Endometrial microvascular endothelial cells (primary cell): ENCODE results near the gene SPON1. TPM values are rescaled to one million over a fixed set of nuclear protein-coding genes. Genes with fewer than 3 reads are reported as not detected.

Experiments used
- in situ Hi-C: cut with HindIII; loops from 2 replicates; pipeline ENCODE4 v1.10.0; 2017; ENCODE audit warnings: low sequenced_read_pairs, low pct_unique_long_range_greater_than_20kb; ENCODE audit errors: inconsistent ontology term
- total RNA-seq: library from RNA; depleted of rRNA; stranded (reverse); fragments of >200 nt; gene quantifications from one replicate; pipeline ENCODE4 v1.2.3, GENCODE V29; 2015; ENCODE audit errors: inconsistent ontology term

The SPON1 gene
- total RNA-seq, 1 donor from 2014 or later: not detected

DNA sequence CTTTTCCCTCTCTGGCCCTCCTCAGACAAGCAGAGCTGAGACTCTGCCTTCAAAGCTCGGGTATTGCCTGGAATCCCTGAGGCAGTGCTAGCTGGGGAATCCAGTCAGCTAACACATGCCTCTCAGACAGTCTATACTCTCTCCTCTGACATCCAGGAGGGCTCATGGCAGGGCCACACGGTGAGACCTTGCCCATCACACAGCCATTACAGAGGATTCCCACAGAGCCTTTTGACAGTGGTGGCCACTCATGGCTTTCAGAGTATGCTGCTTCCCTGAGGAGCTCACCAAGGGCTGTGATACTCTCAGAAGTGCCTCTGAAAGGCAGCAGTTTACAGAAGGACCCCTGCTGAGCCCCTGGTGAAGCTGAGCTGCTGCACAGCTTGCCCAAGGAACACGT is 231.1 kb downstream of the SPON1 start:
- in situ Hi-C loops: no loop called here

DNA sequence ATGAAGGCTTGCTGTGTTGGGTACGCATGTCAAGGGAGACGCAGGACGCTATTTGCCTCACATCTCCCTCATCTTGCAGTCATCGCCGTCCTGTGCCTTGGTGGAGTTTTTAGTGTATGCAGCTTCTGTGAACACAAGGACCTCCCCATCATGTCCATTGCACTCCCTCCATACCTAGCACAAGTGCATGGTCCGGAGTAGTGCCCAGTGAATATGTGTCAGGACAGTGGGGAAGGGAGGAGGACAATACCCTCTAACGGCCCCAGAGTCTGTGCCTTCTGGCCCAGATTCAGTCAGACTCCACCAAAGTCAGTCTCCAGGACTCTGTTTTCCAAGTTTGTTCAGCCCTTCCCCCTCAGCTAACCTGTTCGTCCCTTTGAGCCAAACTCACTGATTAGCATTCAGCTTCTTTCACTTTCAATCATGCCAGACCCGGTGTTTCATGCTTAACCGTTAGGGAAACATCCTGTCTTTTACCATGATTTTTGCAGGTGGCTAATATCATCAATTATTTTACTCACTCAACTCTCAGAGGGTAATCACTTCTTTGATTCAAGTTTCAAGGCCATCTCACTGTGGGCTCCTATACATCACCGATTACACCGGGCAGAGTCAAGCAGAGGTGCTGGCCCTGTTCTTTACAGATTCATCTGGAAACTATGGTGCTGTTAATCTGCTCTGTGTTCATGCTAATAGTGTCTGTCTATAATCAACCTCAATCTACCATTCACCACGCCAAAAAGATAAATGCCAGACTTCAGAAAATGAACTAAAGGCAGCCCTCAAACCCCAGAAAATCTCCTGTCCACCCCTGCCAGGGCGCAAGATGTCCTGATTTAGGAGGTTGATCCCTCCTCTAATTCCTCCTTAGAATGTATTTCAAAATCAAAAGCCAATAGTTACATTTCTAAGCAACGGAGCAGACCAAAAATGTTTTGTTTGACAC is 240.0 kb downstream of the SPON1 start:
- in situ Hi-C loops: no loop called here

DNA sequence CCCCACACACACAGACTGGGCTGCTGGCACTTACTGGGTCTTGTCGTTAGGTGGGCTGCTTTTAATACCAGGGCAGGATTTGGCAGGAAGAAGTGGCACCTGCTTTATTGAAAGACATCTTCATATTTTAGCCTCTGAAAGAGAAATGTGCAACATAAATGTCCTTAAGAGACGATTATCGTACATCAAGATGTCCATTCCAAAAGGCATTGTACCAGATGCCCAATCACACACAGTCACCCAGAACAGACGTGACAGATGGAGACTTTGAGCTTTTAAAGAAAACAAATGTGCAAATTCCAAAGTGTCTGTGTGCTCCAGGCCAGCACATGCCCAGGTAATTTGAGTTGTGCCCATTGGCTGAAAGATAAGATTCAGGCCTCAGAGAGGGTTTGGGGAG is 240.8 kb downstream of the SPON1 start:
- in situ Hi-C loops: no loop called here

DNA sequence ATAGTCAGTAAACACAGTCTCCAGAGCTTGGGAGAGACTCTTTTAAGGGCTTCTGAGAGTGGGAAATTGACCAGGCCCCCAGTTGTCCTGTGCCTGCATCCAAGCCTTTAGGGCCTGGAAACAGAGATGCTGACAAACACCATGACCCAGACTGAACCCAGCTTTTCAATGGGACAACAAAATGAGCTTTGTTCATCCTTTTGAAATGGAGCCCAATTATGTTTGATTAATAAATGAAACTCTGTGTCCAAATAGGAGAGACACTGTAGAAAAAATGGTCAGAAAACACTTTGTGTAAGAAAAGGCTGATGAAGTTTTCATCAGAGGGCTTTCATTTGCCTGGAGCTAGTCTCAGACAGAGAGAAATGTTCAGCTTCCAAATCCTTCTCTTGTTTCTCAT is 250.5 kb downstream of the SPON1 start:
- in situ Hi-C loops: no loop called here

DNA sequence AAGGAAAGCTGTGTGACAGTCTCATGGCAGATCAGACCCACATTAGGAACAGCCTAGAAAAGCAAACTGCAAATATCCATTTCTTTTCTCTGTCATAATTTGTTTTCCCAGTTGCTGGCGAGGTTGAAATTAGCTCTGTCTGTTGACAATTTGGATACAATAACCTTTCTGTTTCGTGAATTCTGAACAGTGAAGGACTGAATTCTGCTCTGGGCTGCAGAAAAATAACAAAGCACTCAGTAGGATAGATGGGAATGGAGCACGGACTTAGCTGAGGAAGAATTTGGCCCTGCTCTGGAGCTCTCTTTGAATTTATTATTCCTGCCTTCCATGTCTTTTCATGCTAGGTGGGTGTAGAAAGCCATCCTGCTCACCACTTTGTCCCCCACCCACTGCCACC is 256.2 kb downstream of the SPON1 start:
- in situ Hi-C loops: no loop called here

DNA sequence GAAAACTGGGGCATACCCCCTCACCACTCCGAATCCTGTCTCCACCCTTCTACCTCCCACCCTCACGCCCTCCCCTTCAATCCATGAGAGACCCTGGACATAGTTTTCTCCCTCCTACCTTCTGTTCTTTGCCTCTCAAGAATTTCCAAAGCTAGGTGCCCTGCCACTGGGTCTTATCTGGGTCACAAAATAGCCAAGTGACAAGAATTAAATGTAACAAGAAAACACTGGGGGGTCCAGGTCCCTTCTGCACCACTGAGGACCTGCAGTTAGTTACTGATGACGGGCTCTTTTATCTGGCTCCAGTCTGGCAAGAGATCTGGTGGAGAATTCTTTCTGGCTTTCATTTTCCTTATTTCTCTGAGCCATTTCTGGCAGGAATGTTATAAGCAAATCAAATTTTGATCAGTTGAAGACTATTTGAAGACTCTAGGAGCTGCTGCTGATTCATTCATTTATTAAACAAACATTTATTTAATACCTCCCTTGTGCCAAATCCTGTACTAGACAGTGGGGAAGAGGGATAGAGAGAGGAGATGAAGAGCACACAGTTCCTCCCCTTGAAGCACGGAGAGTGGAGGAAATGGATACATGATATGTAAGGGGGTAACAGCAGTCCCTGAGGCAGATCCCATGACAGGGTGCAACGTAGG is 261.2 kb downstream of the SPON1 start:
- in situ Hi-C loops: no loop called here

DNA sequence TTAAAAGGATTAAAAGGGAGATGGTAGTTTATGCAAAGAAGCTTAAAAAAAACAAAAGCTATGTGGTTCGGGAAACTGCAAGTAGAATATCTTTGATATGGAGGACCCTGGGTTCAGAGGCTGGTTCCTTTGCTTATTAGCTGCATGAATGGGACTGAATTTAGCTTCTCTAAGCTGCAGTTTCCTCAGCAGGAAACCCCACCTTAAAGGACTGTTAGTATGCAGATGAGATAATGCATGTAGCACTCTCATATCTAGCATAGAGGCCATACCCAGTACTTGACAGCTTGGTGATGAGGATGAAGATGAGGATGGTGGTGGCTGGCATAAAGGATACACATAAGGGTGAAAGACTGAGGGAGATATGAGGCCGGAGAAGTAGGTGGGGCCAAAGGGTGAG is 261.9 kb downstream of the SPON1 start:
- in situ Hi-C loops: no loop called here

DNA sequence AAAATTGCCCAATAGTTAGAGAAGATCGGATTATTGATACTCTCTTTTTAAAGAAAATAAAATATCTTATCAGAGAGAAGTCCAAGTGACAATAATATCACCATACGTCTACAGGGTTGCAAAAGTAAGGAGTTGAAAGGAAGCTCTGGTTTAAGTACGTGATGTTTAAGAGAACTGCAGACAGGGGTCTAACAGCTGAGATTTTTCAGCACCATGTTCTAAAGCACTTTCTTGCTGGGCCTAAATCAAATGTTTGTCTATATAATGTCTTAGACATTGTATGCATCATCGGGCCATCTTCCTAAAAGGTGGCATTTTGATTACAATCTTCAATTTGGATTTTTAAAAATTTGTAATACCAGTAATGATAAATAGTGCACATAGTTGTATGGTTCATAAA is 263.1 kb downstream of the SPON1 start:
- in situ Hi-C loops: loop anchor here (25.0 kb wide), 1 partner anchor 263 kb away; the partner anchor contains the start of gene SPON1

DNA sequence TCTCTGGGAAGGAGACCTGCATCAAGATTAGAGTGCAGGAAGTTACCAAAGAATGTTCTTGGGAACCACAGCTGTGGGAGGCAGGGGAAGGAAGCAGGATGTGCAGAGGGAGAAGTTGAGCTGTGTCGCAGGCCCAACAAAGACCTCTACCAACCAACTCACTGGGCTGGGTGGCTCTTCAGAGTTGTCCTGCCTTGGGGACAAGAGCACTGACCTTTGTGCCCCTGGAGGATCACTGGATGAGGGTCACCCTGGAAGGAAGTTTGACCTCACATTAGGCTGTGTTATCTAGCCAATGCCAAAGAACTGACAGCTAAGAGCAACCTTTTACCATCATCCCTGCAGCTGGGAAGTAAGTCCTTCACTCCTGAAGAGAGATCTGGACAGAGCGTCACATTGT is 265.8 kb downstream of the SPON1 start:
- in situ Hi-C loops: loop anchor here (25.0 kb wide), 1 partner anchor 266 kb away; the partner anchor contains the start of gene SPON1

DNA sequence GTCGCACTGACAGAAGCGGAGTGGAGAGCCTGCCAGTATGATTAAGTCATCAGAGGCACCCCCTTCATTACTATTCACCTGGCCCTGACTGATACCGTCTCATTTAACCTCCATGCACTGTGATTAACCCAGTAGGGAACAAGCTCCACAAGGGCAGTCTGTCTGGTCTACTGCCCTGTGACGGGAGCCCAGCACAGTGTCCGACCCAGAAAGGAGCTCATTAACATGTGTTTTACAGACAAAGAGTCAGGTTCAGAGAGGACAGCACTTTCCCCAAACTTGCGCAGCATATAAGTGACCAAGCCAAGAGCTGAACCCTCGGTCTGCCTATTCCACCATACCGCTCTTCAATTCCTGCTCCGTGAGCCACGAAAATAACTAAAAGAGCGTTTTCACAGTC is 266.9 kb downstream of the SPON1 start:
- in situ Hi-C loops: loop anchor here (25.0 kb wide), 1 partner anchor 267 kb away; the partner anchor contains the start of gene SPON1

DNA sequence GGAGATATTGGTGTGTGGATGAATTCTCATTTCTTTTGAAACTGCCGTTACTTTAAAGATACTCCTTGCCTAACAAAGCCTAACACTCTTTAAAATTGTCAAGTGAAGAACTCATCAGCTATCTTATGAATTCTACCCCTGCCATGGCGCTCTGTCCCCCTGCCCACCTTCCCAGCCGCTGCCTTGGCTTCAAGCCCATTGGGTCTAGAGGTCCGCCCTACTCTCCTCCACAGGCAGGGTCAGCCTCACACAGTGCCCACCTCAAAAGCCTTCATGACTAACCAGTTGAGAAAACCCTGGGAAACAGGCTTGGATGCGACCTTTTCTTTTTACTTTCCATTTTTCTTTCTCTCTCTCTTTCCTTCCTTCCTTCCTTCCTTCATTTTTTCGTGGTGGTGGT is 267.9 kb downstream of the SPON1 start:
- in situ Hi-C loops: loop anchor here (25.0 kb wide), 1 partner anchor 268 kb away; the partner anchor contains the start of gene SPON1

DNA sequence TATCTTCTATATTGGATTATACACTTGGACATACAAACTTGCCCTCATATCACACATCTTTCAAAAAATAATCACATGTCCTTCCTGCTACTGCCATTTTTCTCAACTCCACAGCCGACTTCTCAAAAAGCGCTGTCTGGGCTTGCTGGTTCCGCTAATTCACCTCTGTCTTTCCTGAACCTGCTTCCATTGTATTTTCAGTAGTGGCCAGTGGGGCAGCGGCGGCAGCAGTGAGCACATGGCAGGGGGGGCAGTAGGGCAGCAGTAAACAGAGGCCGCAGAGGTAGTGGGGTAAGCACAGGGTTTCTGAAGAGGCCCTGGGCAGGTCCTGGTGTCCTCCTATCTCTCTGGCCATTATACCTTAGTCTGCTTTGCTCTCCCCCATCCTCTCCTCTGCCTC is 270.1 kb downstream of the SPON1 start:
- in situ Hi-C loops: loop anchor here (25.0 kb wide), 1 partner anchor 270 kb away; the partner anchor contains the start of gene SPON1

DNA sequence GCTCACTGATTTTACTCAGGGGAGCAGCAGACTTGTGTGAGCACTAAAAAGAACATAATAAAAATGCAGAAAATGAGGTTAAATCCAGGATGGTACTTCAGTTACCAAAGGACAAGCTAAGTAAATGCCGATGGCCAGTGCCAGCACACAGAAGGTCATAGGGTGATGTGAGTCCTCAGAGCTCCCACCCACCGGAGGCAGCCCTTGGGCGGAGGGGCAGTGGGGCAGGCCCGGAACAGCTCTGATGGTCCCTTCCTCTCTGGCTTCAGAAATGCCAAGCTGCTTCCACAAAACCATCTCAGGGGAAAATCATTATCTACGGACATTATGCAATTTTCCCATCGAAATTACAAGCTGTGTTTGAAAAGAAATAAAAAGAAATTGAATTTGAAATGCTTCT is 271.9 kb downstream of the SPON1 start:
- in situ Hi-C loops: loop anchor here (25.0 kb wide), 1 partner anchor 272 kb away; the partner anchor contains the start of gene SPON1

DNA sequence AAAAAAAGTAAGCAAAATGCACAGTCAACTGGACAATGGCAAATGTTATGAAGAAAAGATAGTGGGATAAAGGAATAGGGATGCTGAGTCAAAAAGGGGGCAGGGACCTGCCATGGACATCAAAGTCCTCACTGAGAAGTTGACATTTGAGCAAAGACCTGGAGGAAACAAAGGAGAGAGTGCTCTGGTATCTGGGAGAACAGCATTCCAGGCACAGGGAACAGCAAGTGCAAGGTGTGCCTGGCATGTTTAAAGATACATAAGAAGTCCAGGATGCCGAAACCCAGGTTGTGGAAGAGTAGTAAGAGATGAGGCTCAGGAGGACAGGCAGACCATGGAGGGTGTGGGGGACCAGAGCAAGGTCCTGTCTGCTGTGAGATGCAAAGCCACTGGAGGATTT is 273.2 kb downstream of the SPON1 start:
- in situ Hi-C loops: loop anchor here (25.0 kb wide), 1 partner anchor 273 kb away; the partner anchor contains the start of gene SPON1

DNA sequence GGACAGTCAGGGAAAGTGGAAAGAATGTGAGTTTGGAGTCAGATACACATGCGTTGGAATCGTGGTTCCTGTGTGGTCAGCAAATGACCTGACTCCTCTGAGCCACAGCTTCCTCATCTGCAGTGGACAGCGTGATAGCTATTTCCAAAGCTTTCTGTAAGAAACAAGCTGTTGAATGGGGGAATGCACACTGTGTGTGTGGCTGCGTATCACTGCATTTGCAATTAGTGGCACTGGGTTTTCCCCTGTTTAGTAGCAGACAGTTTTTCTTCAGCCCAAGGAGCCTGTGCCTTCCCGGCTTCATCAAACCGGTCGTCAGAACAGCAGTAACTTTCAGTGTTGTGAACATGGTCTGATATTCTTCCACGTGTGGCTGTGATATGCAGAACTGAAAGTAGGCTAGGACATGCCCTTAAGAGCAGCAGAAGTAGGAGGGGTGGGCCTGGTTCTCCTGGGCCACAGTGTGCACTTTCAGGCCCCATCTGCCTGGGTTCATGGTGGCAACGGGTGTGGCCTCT is 275.0 kb downstream of the SPON1 start:
- in situ Hi-C loops: loop anchor here (25.0 kb wide), 1 partner anchor 275 kb away; the partner anchor contains the start of gene SPON1

DNA sequence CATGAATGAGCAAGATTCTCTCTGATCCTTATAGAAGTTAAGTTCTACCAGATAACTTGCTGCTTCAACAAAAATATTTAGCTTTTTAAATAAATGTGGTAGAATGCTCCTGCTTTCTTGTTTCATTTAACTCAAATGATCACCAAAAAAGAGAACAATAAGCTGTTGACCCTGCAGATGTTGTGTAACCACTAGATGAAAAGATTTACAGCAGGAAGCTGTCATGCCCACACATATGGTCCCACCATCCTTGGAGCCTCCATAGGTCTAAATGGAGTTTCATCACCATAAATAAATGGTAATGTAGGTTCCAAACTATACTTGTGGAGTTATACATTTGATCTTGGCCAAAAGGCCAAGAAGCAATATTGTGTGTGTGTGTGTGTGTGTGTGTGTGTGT is 277.7 kb downstream of the SPON1 start:
- in situ Hi-C loops: loop anchor here (25.0 kb wide), 1 partner anchor 278 kb away; the partner anchor contains the start of gene SPON1

DNA sequence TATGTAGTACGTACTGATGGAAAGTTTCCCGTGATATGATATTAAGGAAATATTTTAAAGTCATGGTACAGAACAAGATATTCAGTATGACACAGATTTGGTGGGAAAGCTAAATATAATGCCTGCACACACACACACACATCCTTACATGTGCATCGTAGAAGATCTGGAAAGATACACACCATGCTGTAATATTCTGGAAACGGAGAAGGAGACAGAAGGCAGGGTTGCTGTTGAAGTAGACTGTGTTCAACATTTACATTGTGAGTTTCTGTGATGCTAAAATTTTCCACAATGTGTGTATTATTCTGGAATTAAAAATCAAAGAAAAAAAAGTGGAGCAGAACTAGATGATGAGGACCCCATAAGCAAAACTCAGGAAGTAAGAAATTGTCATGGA is 278.4 kb downstream of the SPON1 start:
- in situ Hi-C loops: loop anchor here (25.0 kb wide), 1 partner anchor 279 kb away; the partner anchor contains the start of gene SPON1

DNA sequence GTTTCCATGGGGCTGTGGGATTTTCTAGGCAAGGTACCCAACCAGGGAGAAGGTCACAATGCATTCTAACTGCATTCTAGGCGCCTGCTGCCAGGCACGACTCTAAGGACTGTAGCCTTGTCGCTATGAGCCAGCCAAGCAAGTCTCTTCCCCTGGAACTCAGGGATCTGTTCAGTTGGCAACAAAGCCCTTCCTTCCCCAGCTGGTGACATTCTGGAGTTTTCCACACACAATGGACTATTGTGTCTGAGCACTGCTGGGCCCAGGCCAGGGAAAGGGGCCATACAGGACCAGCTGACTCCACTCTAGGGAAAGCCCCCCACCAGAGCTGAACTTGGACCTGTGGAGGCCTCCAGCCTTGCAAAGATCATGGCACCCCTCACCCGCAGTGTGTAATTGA is 279.7 kb downstream of the SPON1 start:
- in situ Hi-C loops: loop anchor here (25.0 kb wide), 1 partner anchor 280 kb away; the partner anchor contains the start of gene SPON1

DNA sequence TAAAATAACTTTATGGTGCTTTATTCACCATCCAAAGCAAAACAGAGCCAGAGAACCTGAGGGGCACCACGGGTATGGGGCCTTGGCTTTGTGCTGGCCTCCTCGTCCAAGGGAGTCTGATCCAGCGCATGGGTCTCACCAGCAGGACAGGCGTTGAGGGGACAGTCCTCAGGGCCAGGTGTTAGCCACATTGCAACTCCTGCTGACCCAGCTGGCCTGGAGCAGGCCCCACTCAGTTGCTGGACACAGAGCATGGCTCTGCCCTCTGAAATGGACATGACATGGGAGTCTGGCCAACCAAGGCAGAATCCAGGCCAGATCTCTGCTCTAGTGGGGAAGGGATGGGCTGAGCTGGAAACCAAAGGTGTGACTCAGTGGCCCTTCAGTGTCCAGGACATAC is 280.2 kb downstream of the SPON1 start:
- in situ Hi-C loops: loop anchor here (25.0 kb wide), 1 partner anchor 280 kb away; the partner anchor contains the start of gene SPON1
